HG02973 (cell line): Measurements from ENCODE around the gene RNASE13.
"Not testable (repeated sequence)": the region's sequence is repeated elsewhere in the genome, so short reads cannot be mapped to it uniquely, and the experiment has no call there.

Source experiments
- ATAC-seq: cut with Tn5 transposase; IDR thresholded peaks from one replicate; pipeline ENCODE4 v1.9.1; 2021; ENCODE audit warnings: moderate library complexity; ENCODE audit not compliant: unreplicated experiment

Gene RNASE13

DNA sequence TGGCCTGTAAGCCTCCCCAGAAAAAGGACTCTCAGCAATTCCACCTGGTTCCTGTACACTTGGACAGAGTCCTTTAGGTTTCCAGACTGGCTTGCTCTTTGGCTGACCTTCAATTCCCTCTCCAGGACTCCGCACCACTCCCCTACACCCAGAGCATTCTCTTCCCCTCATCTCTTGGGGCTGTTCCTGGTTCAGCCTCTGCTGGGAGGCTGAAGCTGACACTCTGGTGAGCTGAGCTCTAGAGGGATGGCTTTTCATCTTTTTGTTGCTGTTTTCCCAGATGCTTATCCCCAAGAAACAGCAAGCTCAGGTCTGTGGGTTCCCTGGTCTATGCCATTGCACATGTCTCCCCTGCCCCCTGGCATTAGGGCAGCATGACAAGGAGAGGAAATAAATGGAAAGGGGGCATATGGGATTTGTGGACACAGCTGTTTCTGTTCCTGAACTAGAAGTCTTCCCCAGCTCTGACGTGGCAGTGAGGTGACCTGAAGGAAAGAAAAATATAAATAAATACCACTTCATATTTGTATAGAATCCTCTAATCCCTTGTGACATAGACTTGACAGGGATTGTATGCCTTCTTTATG, 8.9 kb upstream of the RNASE13 start:
- no peak for ATAC-seq

DNA sequence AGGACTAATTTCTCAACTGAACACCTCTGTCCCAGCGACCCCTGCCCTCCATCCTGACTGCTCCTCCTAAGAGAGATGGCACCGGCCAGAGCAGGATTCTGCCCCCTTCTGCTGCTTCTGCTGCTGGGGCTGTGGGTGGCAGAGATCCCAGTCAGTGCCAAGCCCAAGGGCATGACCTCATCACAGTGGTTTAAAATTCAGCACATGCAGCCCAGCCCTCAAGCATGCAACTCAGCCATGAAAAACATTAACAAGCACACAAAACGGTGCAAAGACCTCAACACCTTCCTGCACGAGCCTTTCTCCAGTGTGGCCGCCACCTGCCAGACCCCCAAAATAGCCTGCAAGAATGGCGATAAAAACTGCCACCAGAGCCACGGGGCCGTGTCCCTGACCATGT, 8.3 kb upstream of the RNASE13 start:
- no peak for ATAC-seq

GRCh38 chr14:21041676-21042433, 7.2 kb upstream of the RNASE13 start, which contains the start of gene RNASE7:
TSS of gene RNASE7 (plus strand) at chr14:21042362. CDS start at chr14:21042993, 631 bp downstream.
- no peak for ATAC-seq

DNA sequence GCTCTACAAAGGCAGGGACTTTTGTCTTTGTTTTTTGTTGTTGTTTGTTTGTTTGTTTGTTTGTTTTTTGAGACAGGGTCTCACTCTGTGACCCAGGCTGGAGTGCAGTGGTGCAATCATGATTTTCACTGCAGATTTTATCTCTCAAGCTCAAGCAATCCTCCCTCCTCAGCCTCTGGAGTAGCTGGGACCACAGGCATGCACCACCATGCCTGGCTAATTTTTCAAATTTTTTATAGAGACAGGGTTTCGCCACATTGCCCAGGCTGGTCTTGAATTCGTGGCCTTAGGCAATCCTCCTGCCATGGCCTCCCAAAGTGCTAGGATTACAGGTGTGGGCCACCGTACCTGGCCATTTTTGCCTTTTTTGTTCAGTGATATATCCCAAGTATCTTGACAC, 6.3 kb upstream of the RNASE13 start:
- ATAC-seq, result not testable (repeated sequence)

DNA sequence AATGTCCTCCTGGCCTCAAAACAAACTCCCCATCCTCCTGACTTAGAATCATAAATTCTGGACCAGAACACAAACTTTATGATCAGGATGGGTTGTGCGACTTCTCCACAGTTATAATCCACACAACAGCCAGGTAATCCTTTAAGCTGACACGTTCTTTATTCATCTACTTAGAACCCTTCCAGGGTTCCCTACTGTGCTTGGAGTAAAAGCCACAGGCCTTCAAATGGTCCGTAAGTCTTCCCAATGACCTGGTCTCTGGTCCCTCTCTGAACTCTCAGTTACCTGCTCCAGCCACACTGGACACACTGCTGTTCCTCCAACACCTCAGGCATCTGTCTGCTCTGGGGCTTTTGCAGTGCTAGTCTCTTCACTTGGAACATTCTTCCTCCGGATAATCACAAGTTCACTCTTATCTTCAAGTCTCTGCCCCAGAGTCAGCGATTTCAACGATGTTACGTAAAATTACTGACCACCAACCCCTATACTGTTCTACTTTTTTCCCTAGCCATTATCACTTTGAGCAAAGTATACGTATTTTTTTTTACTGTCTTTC, 5.8 kb upstream of the RNASE13 start:
- ATAC-seq, result no peak

DNA sequence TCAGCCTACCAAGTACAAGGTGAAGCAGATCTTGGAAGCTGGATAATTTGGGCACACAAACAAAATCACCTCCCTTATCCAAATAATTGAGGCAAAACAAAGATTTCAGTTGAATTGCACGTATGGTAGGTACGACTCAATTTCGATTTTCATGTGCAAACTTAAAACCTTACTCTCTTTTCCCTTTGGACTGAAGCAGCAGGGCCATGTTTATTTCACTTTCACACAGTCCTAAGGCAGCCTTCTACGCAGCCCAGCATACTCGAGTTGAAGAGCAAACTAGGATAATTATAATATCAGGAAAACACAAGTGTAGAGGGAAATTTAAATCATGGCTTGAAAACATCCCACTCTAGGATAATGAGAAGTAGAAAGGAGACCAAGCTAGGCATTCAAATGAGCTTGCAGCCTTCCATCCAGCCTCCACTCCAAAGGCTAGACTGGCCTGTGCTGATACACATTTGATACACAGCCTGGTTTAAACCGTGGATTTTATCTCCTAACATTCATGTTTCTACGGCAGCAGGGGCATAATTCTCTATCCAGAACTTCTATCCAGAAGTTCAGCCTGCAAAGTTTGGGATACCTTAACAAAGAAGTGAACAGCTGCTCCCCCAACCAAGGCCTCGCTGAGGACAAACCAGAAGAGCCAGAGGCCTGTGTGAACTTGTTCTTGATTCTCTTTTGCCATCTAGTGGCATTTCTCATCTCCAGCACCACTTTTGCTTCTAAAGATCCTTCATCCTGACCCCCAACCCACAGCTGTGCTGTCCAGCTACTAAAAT, 5.2 kb upstream of the RNASE13 start:
- no peak for ATAC-seq

- ATAC-seq, result no peak
Measured at GRCh38 chr14:21038441-21039422, 4.1 kb upstream of the RNASE13 start.

DNA sequence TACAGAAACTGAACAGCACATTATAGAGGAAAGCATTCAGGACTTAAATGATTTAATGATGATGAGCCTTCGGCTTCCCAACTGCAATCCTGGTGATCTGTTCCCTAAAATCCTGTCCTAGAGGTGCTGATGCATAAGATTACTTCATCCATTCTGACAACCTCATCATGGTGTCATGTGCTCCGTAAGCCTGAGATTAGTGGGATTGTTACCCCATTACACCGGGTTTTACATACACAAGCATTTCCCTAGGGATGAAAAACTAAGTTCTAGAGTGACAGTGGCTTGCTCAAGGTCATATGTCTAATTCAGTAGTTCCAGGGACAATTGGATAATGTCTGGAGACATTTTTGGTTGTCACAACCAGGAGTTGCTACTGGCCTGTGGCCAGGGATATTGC, 2.5 kb upstream of the RNASE13 start:
- no peak for ATAC-seq

- ATAC-seq, result no peak
Measured at GRCh38 chr14:21036751-21037150, 2.1 kb upstream of the RNASE13 start.

DNA sequence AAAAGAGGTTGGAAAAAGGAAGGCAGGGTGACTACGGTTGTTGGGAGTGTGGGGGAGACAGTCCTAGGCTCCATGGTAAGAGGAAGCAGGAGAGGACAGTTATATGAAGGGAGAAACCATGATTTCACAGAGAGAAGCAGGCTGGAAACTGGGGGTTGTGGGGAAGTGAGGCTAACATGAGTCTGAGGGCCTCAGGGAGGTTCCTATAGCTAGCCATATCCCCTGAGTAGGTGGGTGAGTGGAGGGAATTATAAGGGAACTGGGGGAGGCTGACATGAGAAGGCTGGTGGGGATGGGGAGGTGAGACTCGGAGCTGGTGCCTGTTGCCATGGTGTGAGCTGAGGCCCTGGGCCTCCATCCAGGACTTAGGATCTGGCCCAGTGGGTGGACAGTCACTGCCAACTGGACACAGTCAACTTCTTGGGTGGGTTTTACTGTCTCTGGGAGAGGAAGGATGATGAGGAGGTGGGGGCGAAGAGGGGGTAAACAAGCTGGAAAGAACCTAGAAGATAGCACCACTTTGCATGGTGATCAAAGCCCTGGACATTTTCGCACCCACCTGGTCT, 1.4 kb downstream of the RNASE13 start:
- ATAC-seq, result no peak

DNA sequence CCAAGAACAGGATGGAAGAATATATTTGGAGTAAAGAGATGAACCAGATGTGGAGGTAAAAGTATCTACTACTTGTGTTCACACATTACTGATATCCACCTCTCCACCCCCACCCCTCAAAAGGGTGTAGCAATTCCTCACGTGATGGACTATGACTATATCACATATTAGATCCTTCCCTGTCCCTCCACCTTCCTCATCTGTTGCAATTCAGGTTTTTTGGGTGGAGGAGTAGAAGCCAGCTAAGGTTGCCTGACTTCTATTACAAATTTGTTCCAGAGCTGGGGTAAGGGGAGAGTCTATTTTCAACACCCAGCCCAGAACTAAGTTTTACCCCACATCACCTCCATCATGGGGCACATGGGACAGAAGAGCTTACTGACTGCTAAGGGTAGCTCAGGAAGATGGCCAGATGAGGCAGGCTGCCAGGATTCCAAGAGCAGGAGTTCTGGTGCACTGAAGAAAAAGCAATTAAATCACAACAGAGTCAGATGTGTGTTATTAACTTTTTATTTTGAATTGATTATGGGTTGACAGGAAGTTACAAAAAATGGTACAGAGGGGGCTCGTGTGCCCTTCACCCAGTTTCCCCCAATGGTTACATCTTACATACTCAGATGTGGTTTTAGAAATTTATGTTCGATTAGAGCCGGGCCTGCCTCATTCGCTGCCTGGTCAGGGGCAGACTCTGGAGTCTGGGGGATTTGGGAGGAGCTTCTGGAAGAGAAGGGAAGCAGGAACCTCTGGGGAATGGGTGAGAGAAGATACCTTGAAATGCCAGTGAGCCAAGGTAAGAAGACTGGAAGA, 2.1 kb downstream of the RNASE13 start:
- ATAC-seq, result no peak

- no peak for ATAC-seq
Measured at GRCh38 chr14:21030531-21030930, 4.1 kb downstream of the RNASE13 start.

GRCh38 chr14:21029917-21030316, 4.7 kb downstream of the RNASE13 start, which contains the start of gene TPPP2:
TSS of gene TPPP2 (plus strand) at chr14:21030217. CDS start at chr14:21030582, 365 bp downstream.
- no peak for ATAC-seq

- ATAC-seq, result no peak
Measured at GRCh38 chr14:21026988-21027315, 7.7 kb downstream of the RNASE13 start.

GRCh38 chr14:21026274-21026987, 8.2 kb downstream of the RNASE13 start:
- ATAC-seq, result no peak

DNA sequence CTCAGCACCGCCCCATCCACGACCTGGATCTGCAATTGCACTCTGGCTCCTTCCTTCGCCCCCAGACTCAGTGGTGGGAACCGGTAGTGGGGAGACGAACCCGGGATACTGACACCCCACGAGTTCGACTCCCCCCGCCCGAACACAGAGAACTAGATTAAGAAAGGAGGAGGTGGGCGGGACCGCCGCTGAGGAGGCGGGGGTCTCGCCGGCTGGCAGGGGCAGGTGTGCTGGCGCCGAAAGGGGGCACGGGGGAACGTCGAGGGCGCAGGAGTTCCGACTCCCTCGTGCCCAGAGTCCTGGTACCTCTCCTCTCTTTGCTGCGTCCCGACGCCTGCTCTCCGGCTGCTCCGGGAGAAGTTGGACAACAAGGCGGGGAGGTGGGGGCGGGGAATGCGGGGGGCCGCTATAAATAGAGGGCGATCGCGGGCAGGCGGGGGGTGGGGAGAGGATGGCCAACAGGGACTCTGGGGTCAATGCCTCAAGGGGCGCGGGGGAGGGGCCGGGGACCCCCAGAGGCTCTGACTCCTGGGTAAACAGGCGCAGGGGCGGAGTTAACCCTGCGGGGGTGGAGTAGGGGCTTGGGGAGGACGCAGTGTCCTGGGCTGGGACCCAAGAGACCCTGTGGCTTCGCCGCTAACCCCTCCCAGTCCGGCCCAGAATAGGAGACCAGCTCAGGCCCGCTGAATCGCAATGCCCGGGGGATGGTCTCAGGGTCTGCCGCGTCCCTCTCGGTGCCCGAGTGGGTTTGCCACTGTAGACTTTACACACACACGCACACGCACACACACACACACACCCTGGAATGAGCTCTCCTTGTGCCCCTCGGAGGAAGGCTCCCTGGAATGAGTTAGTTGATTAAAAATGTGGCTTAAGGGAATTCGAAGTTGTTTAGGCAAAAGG, 9.0 kb downstream of the RNASE13 start:
- ATAC-seq, result no peak

DNA sequence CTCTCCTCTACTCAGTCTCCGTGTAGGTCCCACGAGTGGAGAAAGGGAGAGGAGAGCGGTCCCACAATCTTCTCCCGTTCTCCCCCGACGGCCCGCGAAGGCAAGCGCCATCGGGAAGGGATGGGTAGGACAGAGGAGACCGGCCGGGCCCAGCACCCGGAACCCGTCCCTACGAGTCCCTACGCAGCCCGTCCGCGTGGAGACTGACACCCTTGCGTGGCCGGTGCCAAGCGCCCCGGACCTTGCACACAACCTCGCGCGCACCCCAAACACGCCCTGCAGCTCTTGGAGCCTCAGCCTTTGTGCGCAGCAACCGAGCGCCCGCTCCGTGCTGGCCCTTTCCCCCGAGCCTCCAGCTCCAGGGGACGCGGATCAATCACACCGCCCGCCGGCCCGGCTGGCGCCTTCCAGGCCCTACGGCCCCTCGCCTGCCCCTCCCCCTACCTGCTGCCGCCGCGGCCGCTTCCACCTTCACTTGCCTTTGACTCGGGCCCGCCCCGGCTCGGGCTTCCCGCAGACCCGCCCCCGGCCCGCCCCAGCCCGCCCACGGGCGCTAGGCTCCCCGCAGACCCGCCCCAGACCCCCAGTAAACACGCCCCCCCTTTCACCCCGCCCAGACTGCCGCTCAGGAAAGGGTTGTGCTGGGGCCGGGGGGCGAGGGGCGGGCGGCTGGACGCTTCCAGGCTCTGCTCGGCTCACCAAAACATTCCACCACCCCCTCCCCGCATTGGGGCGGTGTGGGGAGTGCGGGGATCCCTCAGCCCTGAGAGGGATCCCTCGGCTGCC, 9.8 kb downstream of the RNASE13 start, which contains the start of gene NDRG2:
TSS of gene NDRG2 (minus strand) at position 477 of the 786 bp plus-strand sequence. CDS start 1,746 bp downstream, outside the sequence.
- ATAC-seq, result no peak
